KOPT-K1 (cell line): ENCODE measurements around the gene UVRAG.

Experiments used
- H3K27ac ChIP-seq: fragments of 200-600 bp; sonication (generic); 2 replicates; pipeline ENCODE4 v1.5.1; 2016; ENCODE audit warnings: antibody characterized with exemption, mild to moderate bottlenecking, low read depth, low read length; ENCODE audit not compliant: poor library complexity, severe bottlenecking
- H3K36me3 ChIP-seq: fragments of 200-600 bp; sonication (generic); 2 replicates; pipeline ENCODE4 v1.5.1; 2017; ENCODE audit warnings: antibody characterized with exemption, mild to moderate bottlenecking, low read length, moderate library complexity; ENCODE audit not compliant: insufficient read depth
- H3K9me3 ChIP-seq: fragments of 200-600 bp; sonication (generic); 2 replicates; pipeline ENCODE4 v1.5.1; 2017; ENCODE audit warnings: antibody characterized with exemption, low read length, mild to moderate bottlenecking; ENCODE audit not compliant: insufficient read depth, poor library complexity, severe bottlenecking

The UVRAG gene

GRCh38 chr11:76156971-76157427 is 342.0 kb downstream of the UVRAG start:
- H3K9me3 ChIP-seq = no peaks in the 10 kb centered on the region

DNA sequence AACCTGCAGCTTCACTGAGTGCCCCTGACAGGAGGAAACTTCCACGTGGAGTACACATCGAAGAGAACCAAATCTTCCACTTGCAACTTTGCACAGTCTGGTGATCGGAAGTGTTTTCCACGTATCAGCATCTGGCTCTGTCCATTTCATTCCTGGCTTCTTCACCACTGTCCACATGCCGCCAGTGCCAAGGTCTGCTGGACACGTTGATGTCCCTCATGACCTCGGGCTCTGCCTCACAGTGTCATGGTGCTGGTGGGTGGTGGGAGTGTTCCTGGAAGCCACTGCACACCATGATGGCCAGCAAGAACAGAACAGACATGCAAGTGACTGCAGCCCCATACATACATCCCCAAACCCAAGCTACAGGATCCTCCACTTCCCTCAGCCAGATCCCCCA is 342.9 kb downstream of the UVRAG start:
- Histone ChIP-seq H3K36me3 (no peaks in the 10 kb centered on the region), H3K9me3 (no peaks in the 10 kb centered on the region), H3K27ac (no peak overlapping the region)

More at GRCh38 chr11:76156971-76157427, 342.0 kb downstream of the UVRAG start:
- Histone ChIP-seq H3K36me3 (no peaks in the 10 kb centered on the region), H3K27ac (no peak overlapping the region)

DNA sequence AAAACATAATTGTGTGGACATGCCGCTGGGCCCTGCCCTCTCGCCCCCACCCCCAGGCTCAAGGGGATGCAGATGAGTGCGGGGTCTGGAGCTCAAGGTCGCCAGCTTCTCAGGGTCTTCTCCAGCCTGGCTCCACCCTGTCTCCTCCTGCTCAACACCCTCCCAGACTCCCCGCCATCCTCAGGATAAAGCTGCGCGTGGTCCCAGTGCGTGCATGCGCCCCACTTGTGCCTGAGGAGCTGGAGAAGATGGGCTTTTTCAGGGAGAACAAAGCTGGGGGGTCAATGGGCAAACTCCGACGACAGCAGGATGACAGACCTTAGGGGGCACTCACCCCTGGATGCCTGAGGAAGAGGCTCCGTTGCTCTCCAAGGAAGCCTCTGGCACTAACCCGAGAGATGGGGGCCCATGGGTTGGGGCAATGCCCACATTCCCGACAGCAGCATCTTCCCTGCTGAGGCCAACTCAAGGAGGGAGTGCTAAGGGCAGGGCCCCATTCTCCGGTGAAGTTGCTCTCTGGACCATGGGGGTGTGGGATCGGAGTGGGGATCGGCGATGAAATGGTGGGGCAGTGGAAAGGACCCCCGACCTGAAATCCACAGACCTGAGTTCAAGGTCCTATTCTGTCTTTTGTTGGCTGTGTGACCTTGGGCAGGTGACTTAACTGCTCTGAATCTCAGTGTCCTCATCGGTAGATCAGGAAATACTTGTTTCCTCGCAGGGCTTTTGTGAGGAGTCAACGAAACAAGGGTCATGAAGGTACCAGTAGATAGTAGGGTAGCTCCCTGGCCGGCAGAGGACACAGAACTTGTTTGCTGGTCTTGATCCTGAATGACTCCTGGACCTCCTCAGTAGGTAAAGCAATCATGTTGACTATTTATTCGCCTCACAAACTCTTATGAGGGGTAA is 343.6 kb downstream of the UVRAG start:
- H3K9me3 ChIP-seq = no peaks in the 10 kb centered on the region
- no peaks in the 10 kb centered on the region for H3K36me3 ChIP-seq
- no peak overlapping the region for H3K27ac ChIP-seq

- Histone ChIP-seq H3K36me3 (no peaks in the 10 kb centered on the region), H3K9me3 (no peaks in the 10 kb centered on the region), H3K27ac (no peak overlapping the region)
These were observed 344.4 kb downstream of the UVRAG start for GRCh38 chr11:76159303-76159937.

DNA sequence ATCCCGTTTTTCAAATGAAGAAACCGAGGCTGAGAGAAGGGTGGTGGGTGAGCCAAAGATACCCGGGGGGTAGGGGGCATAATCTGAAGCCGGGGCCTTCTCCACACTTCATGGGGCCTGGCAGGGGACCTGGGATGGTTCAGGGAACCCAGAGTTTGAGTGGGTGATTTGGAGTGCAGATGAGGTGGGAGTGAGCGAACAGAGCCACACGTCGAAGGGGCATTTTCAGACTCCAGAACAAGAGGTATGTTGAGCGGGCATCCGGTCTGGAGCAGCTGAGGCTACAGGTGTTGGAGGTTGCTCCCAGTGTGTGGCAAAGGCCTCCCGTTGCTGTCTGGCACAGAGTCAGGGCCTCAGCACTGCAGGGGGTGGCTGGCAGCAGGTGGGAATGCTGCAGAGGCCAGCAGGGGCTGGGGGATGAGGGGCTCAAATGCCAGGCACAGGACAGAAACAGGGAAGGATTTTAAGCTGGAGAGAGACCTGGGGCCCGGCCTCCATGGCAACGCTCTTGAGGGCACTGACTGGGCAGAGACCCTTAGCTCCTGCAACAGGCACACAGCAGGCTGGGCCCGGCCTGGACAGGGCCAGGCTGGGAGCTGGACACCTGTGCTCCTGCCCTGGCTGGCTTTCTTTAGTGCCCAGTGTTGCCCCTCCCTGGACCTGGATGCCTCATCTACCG is 345.1 kb downstream of the UVRAG start:
- H3K9me3 ChIP-seq = no peaks in the 10 kb centered on the region
- H3K36me3 ChIP-seq = no peaks in the 10 kb centered on the region
- H3K27ac ChIP-seq = no peak overlapping the region

- no peaks in the 10 kb centered on the region for H3K36me3 ChIP-seq
- no peak overlapping the region for H3K27ac ChIP-seq
- H3K9me3 ChIP-seq = no peaks in the 10 kb centered on the region
These were observed 345.8 kb downstream of the UVRAG start for GRCh38 chr11:76160856-76161255.

- Histone ChIP-seq H3K27ac (no peak overlapping the region), H3K9me3 (no peaks in the 10 kb centered on the region), H3K36me3 (no peaks in the 10 kb centered on the region)
These were observed 346.4 kb downstream of the UVRAG start for GRCh38 chr11:76161261-76161961.

DNA sequence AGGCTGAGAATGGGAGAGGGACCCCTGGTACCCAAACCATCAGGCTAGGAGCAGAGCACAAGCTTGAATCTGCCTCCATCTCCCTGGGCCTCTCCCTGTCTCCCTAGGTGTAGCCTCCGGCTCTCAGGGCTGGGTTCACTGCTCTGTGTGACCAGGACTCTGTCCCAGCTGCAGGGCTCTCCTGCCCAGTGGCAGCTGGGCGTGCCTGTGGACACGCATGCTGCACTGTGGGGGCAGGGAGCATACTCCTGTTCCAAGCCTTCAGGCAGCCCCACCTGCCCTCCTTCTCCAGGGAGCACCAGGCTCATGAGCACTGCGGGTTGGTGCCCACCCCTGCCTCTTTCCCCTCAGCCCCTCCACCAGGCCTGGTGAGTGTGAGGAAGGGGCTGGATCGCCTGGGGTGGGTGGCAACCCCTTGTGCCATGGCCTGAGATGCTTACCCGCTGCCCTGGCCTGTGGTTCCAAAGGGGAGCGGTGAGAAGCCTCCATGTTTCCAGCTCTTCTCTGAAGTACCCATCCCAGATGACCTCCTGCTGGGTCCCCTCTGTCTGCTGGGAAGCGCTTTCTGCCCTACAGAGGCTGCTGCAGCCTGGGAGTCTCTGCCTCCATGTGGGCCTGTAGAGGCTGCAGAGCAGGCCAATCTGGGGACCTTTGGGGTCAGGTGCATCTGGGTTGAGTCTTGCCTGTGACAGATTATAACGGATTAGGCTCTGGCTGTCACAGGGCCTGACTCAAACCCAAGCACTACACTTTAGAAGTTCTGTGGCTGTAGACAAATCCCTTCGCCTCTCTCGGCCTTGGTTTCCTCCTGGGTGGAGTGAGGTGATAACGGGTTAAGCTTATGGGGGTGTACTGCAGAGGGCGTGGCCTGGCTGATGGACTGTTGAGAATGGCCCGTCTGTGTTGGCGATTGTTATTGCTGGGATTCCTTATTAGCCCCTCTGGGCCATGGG is 347.6 kb downstream of the UVRAG start:
- no peaks in the 10 kb centered on the region for H3K36me3 ChIP-seq
- no peaks in the 10 kb centered on the region for H3K9me3 ChIP-seq
- H3K27ac ChIP-seq = no peak overlapping the region

GRCh38 chr11:76163289-76163880 is 348.4 kb downstream of the UVRAG start:
- no peaks in the 10 kb centered on the region for H3K36me3 ChIP-seq
- H3K27ac ChIP-seq = no peak overlapping the region
- no peaks in the 10 kb centered on the region for H3K9me3 ChIP-seq

- Histone ChIP-seq H3K36me3 (no peaks in the 10 kb centered on the region), H3K27ac (no peak overlapping the region), H3K9me3 (no peaks in the 10 kb centered on the region)
These were observed 349.1 kb downstream of the UVRAG start for GRCh38 chr11:76164081-76164480.

GRCh38 chr11:76164861-76165751 is 350.1 kb downstream of the UVRAG start:
- no peaks in the 10 kb centered on the region for H3K36me3 ChIP-seq
- H3K9me3 ChIP-seq = no peaks in the 10 kb centered on the region
- H3K27ac ChIP-seq = no peak overlapping the region

DNA sequence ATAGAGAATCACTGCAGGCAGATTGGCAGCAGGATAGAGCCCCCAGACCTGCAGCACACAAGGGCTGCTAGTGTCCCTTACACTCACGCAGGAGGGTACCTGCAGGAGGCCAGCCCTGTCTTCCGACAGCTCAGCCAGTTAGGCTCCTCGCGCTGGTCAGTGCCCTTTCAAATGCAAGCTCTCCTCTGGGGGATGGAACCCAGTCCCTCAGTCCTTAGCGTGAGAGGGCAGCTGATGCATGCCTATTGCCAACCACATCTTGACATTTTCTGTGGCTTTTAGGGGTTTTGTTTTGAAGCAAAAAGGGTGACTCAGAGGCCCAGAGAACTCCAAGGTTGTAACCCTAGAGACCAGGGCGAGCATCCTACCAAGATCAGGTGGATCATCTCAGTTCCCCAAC is 351.3 kb downstream of the UVRAG start:
- Histone ChIP-seq H3K27ac (no peak overlapping the region), H3K36me3 (no peaks in the 10 kb centered on the region), H3K9me3 (no peaks in the 10 kb centered on the region)

GRCh38 chr11:76167590-76167989 is 352.6 kb downstream of the UVRAG start:
- Histone ChIP-seq H3K9me3 (no peaks in the 10 kb centered on the region), H3K27ac (no peak overlapping the region), H3K36me3 (no peaks in the 10 kb centered on the region)
